ENCODE measurements around the gene WFDC9.
"Not testable (repeated sequence)": the region's sequence is repeated elsewhere in the genome, so short reads cannot be mapped to it uniquely, and the experiment has no call there.

WFDC9 gene

DNA sequence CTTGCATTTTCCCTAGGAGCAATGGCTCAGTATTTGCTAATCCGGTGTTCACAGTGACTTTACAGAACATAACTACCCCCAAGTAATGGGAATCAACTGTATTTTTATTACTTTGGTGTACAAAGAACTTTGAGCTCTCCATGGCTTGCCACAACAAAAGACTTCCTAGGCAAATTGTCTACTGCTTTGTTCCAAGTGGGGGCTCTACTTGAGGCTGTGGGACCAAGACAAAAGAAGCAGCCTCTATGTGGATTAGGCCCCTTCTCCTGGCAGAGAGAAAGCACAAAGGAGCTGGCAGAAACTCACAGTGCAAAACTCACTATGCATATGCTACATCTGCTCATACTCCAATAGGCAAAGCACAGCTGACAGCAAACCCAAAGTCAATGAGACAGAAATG, 52.9 kb downstream of the WFDC9 start:
- Histone ChIP-seq H3K4me3 (no peak overlapping the region), H3K27ac (no peak overlapping the region)
- no peak for DNase-seq (ENCODE audit: low spot score)
- TF ChIP-seq, protein P1, sequence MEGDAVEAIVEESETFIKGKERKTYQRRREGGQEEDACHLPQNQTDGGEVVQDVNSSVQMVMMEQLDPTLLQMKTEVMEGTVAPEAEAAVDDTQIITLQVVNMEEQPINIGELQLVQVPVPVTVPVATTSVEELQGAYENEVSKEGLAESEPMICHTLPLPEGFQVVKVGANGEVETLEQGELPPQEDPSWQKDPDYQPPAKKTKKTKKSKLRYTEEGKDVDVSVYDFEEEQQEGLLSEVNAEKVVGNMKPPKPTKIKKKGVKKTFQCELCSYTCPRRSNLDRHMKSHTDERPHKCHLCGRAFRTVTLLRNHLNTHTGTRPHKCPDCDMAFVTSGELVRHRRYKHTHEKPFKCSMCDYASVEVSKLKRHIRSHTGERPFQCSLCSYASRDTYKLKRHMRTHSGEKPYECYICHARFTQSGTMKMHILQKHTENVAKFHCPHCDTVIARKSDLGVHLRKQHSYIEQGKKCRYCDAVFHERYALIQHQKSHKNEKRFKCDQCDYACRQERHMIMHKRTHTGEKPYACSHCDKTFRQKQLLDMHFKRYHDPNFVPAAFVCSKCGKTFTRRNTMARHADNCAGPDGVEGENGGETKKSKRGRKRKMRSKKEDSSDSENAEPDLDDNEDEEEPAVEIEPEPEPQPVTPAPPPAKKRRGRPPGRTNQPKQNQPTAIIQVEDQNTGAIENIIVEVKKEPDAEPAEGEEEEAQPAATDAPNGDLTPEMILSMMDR (IDR thresholded peaks at IDR 0.05): no peak

DNA sequence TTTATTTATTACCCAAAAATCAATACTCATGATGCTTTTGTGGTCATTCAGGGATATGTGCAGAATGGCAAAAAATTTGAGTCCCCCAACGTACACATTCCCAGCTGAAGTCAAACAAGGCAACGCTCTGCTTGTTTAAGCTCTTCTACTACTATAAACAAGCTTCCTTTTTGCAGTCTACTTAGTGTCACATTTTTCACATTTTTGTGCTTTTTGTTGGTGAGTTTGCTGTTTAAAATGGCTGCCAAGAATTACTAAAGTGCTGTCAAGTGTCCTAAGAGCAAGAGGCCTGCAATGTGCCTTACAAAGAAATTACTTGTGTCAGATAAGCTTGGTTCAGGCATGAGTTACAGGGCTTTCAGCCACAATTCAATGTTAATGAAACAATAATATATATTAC, 54.1 kb downstream of the WFDC9 start:
- TF ChIP-seq, protein P1 (IDR thresholded peaks at IDR 0.05): no peak

DNA sequence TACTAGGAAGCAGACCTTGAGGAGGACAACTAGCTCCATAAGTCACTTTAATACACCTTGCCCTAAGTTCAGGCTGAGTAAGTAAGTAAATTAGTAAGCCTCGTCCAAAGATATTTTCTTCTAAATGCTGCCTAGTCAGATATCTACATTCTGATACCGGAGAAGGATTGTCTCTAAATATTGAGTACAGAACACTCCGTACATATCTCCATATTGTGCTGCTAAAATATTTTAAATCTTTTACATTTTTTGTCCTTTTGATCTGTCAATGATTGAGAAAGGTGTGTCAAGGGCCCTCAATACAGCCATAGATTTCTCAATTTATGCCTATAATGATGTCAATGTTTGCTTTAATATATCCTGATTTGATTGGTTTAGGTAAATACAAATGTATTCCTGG, 55.2 kb downstream of the WFDC9 start:
- DNase-seq (ENCODE audit: low spot score): no peak
- Histone ChIP-seq H3K4me3 (no peak overlapping the region), H3K27ac (no peak overlapping the region)
- TF ChIP-seq, protein P1 (IDR thresholded peaks at IDR 0.05): no peak

More for the DNA sequence above, 54.1 kb downstream of the WFDC9 start:
- Histone ChIP-seq H3K27ac (no peak overlapping the region), H3K4me3 (no peak overlapping the region)
- DNase-seq (ENCODE audit: low spot score): no peak

DNA sequence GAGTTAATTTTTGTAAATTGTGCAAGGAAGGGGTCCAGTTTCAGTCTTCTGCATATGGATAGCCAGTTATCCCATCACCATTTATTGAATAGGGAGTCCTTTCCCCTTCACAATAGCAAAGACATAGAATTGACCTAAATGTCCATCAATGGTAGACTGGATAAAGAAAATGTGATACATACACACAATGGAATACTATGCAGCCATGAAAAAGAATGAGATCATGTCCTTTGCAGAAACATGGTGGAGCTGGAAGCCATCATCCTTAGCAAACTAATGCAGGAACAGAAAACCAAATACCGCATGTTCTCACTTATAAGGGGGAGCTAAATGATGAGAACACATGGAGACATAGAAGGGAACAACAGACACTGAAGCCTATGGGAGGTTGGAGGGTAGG, 61.4 kb downstream of the WFDC9 start:
- H3K4me3 ChIP-seq; DNase-seq (ENCODE audit: low spot score); H3K27ac ChIP-seq: not testable (repeated sequence)

DNA sequence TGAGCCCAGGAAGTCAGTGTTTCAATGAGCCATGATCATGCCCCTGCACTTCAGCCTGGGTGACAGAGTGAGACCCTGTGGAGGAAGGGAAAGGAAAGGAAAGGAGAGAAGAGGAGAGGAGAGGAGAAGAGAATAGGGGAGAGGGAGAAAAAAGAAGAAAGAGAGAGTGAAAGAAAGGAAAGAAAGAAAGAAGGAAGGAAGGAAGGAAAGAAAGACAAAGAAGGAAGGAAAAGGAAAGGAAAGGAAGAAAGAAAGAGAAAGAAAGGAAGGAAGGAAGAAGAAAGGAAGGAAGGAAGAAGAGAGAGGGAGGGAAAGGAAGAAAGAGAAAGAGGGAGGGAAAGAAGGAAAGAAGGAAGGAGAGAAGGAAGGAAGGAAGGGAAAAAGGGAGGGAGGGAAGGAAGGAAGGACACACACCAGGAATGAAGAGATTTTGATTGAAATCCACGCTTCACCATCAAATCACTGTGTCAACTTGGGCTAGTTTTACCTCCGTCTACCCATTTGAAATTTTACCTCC, 66.3 kb downstream of the WFDC9 start:
- Histone ChIP-seq H3K4me3 (no peak overlapping the region), H3K27ac (no peak overlapping the region)
- no peak for DNase-seq (ENCODE audit: low spot score)
- TF ChIP-seq, protein P1 (IDR thresholded peaks at IDR 0.05): no peak

Measured in coronary artery (tissue), 2 donors.